Panc1 (cell line): ENCODE data around the gene MED9. TPM values are rescaled to one million over a fixed set of nuclear protein-coding genes. Genes with fewer than 3 reads are reported as not detected.

ENCODE experiments used
- ATAC-seq: fragments of 200-7000 bp; cut with Tn5 transposase; 2 replicates; pipeline ENCODE4 v1.9.1; 2020; ENCODE audit warnings: mild to moderate bottlenecking, moderate library complexity
- BruUV-seq: library from RNA; stranded (reverse); fragments of 400-500 nt; replicated peaks from 2 replicates; lab custom pipeline; 2021; lab: Mats Ljungman, UMichigan
- CTCF ChIA-PET: fragments of 300-600 bp; sonication (Branson Sonifier 250); formaldehyde crosslinking; loops from one replicate; lab custom pipeline; 2022; ENCODE audit warnings: antibody characterized with exemption; lab: Charles Lee
- POLR2A ChIA-PET: fragments of 300-600 bp; sonication (Branson Sonifier 250); formaldehyde crosslinking; loops from one replicate; lab custom pipeline; 2022; ENCODE audit warnings: antibody characterized with exemption; lab: Charles Lee
- DNase-seq: peaks from one replicate; pipeline ENCODE4 v3.0.0-alpha.2; 2010; ENCODE audit warnings: low read depth, low spot score
- H3K27ac ChIP-seq: 2 replicates; pipeline ENCODE4 v1.5.1; 2011; ENCODE audit warnings: mild to moderate bottlenecking, low read length, inconsistent platforms
- H3K27me3 ChIP-seq: fragments of 200-500 bp; sonication (Bioruptor generic); 2 replicates; pipeline ENCODE4 v1.6.0; 2014; ENCODE audit warnings: low read length, inconsistent platforms; ENCODE audit not compliant: control insufficient read depth, insufficient read depth
- H3K36me3 ChIP-seq: fragments of 200-500 bp; sonication (Bioruptor generic); 2 replicates; pipeline ENCODE4 v1.5.1; 2014; ENCODE audit warnings: inconsistent platforms, mild to moderate bottlenecking, low read length, moderate library complexity; ENCODE audit not compliant: control insufficient read depth, insufficient read depth
- H3K4me1 ChIP-seq: 2 replicates; pipeline ENCODE4 v1.5.1; 2011; ENCODE audit warnings: inconsistent platforms, mild to moderate bottlenecking, low read length, moderate library complexity; ENCODE audit not compliant: control insufficient read depth, insufficient read depth
- H3K4me3 ChIP-seq, 2 experiments: 2 replicates each; pipeline ENCODE4 v1.5.1; 2011 to 2012; ENCODE audit warnings: low read depth in 2 of 2, low read length in 2 of 2, mild to moderate bottlenecking in 2 of 2, inconsistent platforms in 1 of 2, moderate library complexity in 1 of 2
- H3K9me3 ChIP-seq: fragments of 200-500 bp; sonication (Bioruptor generic); 2 replicates; pipeline ENCODE4 v1.5.1; 2014; ENCODE audit warnings: low read depth, mild to moderate bottlenecking, inconsistent platforms, low read length, moderate library complexity; ENCODE audit not compliant: control insufficient read depth, insufficient read depth
- POLR2AphosphoS5 ChIP-seq: IDR thresholded peaks from 2 replicates; pipeline ENCODE4 v1.6.1; 2012; ENCODE audit warnings: mild to moderate bottlenecking, low read depth, low read length, moderate library complexity
- SIN3A ChIP-seq: IDR thresholded peaks from 2 replicates; pipeline ENCODE4 v1.6.1; 2012; ENCODE audit warnings: low read depth, mild to moderate bottlenecking, low read length, moderate library complexity, borderline replicate concordance; ENCODE audit not compliant: insufficient read depth
- TCF7L2 ChIP-seq: IDR thresholded peaks from 2 replicates; pipeline ENCODE4 v1.6.1; 2011; ENCODE audit warnings: mild to moderate bottlenecking, low read depth, low read length, inconsistent platforms
- in situ Hi-C: cut with HindIII; loops from 2 replicates; pipeline ENCODE4 v1.10.0; 2016; ENCODE audit warnings: low sequenced_read_pairs, low pct_unique_long_range_greater_than_20kb
- intact Hi-C: fragments of 100-400 bp; cut with micrococcal nuclease; formaldehyde crosslinking; loops from one replicate; pipeline ENCODE4 v1.10.0; 2022; ENCODE audit not compliant: unreplicated experiment
- total RNA-seq: library from RNA; stranded (reverse); gene quantifications from one replicate; pipeline ENCODE4 v1.2.1, GENCODE V29; 2021; ENCODE audit not compliant: unreplicated experiment
- TF ChIP-seq, protein P1 (sequence below), 2 experiments: IDR thresholded peaks; 2 replicates each; pipeline ENCODE4 v1.6.1; 2011 to 2012; ENCODE audit warnings: low read depth in 2 of 2, control low read depth in 1 of 2, low read length in 1 of 2, mild to moderate bottlenecking in 1 of 2, moderate library complexity in 1 of 2; ENCODE audit not compliant: insufficient read depth in 1 of 2
- TF ChIP-seq, protein P2 (sequence below): fragments of 450-650 bp; IDR thresholded peaks from 2 replicates; pipeline ENCODE4 v1.5.1; 2017; ENCODE audit warnings: mild to moderate bottlenecking

Gene MED9
- total RNA-seq, 1 experiment from 2014 or later: 11.1 TPM

DNA sequence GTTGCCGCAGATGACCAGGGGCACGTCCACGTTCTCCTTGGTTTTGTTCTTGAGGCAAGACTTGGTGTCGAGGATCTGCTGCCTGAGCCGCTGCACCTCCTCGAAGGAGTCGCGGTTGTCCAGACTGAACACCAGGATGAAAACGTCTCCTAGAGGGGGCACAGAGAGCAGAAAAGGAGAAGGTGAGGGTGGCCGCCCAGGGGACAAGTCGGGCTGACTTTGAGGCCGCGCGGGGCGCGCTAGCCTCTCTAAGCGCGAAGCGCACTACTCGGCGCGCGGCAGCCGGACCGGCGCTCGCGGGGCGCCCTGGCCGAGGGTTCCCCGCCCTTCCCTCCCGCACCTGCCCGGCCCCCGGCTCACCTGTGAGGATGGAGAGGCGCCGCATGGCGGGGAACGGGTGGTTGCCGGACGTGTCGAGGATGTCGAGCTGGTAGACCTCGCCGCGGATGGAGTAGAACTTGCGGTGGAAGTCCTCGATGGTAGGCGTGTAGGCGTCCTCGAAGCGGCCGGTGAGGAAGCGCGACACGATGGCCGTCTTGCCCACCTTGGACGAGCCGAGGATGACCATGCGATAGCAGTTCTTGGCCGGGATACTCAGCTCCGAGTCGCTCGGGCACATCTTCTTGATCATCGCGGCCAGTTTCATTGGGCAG, 18.9 kb downstream of the MED9 start:
- Histone ChIP-seq H3K27ac (no peak overlapping the region), H3K27me3 (no peaks in the 10 kb centered on the region), H3K4me1 (peaks cover 3% of the 10 kb centered on the region), H3K36me3 (no peaks in the 10 kb centered on the region), H3K4me3 (peak overlapping the region; percentile 54 to 57), H3K9me3 (no peaks in the 10 kb centered on the region)
- TF ChIP-seq SIN3A (no peak), TCF7L2 (no peak), POLR2AphosphoS5 (no peak)
- TF ChIP-seq, protein P1, sequence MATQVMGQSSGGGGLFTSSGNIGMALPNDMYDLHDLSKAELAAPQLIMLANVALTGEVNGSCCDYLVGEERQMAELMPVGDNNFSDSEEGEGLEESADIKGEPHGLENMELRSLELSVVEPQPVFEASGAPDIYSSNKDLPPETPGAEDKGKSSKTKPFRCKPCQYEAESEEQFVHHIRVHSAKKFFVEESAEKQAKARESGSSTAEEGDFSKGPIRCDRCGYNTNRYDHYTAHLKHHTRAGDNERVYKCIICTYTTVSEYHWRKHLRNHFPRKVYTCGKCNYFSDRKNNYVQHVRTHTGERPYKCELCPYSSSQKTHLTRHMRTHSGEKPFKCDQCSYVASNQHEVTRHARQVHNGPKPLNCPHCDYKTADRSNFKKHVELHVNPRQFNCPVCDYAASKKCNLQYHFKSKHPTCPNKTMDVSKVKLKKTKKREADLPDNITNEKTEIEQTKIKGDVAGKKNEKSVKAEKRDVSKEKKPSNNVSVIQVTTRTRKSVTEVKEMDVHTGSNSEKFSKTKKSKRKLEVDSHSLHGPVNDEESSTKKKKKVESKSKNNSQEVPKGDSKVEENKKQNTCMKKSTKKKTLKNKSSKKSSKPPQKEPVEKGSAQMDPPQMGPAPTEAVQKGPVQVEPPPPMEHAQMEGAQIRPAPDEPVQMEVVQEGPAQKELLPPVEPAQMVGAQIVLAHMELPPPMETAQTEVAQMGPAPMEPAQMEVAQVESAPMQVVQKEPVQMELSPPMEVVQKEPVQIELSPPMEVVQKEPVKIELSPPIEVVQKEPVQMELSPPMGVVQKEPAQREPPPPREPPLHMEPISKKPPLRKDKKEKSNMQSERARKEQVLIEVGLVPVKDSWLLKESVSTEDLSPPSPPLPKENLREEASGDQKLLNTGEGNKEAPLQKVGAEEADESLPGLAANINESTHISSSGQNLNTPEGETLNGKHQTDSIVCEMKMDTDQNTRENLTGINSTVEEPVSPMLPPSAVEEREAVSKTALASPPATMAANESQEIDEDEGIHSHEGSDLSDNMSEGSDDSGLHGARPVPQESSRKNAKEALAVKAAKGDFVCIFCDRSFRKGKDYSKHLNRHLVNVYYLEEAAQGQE (IDR thresholded peaks at IDR 0.05; ENCODE audit: insufficient read depth in 1 of 2, low read depth in 2 of 2, low read length in 1 of 2): no peak
- TF ChIP-seq, protein P2, sequence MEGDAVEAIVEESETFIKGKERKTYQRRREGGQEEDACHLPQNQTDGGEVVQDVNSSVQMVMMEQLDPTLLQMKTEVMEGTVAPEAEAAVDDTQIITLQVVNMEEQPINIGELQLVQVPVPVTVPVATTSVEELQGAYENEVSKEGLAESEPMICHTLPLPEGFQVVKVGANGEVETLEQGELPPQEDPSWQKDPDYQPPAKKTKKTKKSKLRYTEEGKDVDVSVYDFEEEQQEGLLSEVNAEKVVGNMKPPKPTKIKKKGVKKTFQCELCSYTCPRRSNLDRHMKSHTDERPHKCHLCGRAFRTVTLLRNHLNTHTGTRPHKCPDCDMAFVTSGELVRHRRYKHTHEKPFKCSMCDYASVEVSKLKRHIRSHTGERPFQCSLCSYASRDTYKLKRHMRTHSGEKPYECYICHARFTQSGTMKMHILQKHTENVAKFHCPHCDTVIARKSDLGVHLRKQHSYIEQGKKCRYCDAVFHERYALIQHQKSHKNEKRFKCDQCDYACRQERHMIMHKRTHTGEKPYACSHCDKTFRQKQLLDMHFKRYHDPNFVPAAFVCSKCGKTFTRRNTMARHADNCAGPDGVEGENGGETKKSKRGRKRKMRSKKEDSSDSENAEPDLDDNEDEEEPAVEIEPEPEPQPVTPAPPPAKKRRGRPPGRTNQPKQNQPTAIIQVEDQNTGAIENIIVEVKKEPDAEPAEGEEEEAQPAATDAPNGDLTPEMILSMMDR: no peak
- ATAC-seq: peak; percentile 17
- POLR2A ChIA-PET: interaction anchor here (0.6 kb wide), 1 partner anchor 144 kb away, joined by 7 read pairs; no protein-coding TSS in a partner anchor
- TSS peak; percentile 81 for BruUV-seq
- intact Hi-C loops (loop anchor here (2.0 to 5.0 kb wide), 3 partner anchors 72 to 147 kb away; no protein-coding TSS in a partner anchor), in situ Hi-C loops (no loop called here)
- no peak for DNase-seq
- CTCF ChIA-PET: interaction anchor here (0.6 to 2.1 kb wide), 3 partner anchors 24 to 90 kb away, joined by 4 to 12 read pairs (median 5); no protein-coding TSS in a partner anchor

DNA sequence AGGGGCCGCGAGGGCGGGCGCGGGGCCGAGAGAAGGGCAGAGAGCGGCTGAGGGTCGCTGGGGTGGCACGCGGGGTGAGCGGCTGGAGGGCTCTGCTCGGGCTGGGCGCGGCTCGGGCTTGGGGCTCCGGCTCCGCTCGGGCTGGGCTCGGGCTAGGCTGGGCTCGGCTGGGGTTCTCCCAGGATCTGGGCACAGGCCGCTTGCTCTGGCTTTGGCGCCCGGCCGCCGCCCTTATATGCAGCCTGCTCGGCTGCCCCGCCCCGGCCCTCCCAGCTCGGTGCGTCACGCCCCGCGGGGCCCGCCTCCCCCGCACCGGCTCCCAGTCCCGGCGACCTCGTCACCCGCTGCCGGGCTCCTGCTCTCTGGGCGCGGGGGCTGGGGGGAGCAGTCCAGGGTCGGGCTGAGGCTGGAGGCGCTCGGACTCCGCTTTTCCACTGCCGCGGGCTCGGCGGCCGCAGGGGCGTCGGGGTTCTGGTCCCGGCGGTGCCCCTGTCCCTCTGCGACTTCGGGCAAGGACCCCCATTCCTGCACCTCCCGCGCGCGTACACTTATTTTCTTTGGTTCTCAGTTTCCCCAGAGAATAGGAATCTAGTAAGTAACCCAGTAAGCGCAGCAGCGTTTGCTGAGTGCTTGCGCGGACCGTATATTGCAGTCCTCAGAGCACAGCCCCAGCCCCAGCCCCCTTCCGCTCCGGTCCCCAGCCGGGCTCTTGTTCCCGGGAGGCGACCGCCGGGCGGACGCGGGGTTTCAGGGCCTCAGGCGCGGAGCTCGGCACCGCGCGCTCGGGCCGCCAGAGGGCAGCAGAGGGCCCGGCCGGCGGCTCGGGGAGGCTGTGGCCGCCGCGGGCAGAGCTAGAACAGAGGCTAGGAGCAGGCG, 19.6 kb downstream of the MED9 start, which contains the start of gene RASD1:
TSS of gene RASD1 (minus strand) at position 207 of the 876 bp plus-strand sequence. CDS start 214 bp downstream, outside the sequence.
- no TSS peak for BruUV-seq
- H3K4me3 ChIP-seq: peak within 1 kb of the TSS; percentile 54 to 62

More for the DNA sequence above, 19.6 kb downstream of the MED9 start, which contains the start of gene RASD1:
- ATAC-seq: peak; percentile 90
- H3K36me3 ChIP-seq: no peaks in the 10 kb centered on the region
- H3K27me3 ChIP-seq: no peaks in the 10 kb centered on the region
- H3K4me1 ChIP-seq: peaks cover 3% of the 10 kb centered on the region
- peak; percentile 25 for DNase-seq
- no peak for TF ChIP-seq TCF7L2
- TF ChIP-seq, protein P2: peak; percentile 98
- TF ChIP-seq, protein P1 (IDR thresholded peaks at IDR 0.05; ENCODE audit: insufficient read depth in 1 of 2, low read depth in 2 of 2, low read length in 1 of 2): no peak
- TF ChIP-seq SIN3A: no peak
- TF ChIP-seq POLR2AphosphoS5: peak; percentile 79; the same call in 1 of the 2 replicates
- ChIA-PET CTCF (interaction anchor here (0.5 to 2.1 kb wide), 20 partner anchors 23 to 1519 kb away, joined by 3 to 12 read pairs (median 4); no protein-coding TSS in a partner anchor), POLR2A (interaction anchor here (0.6 kb wide), 4 partner anchors 104 to 266 kb away, joined by 4 to 7 read pairs (median 6); no protein-coding TSS in a partner anchor)
- no peak within 1 kb of the TSS for H3K27ac ChIP-seq
- intact Hi-C loops: loop anchor here (2.0 to 5.0 kb wide), 3 partner anchors 71 to 146 kb away; no protein-coding TSS in a partner anchor
- no peaks in the 10 kb centered on the region for H3K9me3 ChIP-seq
- in situ Hi-C loops: no loop called here
